ENCODE data around the gene TSPAN9.

The TSPAN9 gene

GRCh38 chr12:3097186-3097804 lies 20.1 kb downstream of the TSPAN9 start:
- Histone ChIP-seq H2AFZ (ENCODE audit: low read depth, low read length, severe bottlenecking) (peak overlapping the region; percentile 53), H3K9me3 (ENCODE audit: insufficient read depth, low read length) (no peaks in the 10 kb centered on the region), H4K20me1 (ENCODE audit: low read depth, low read length) (no peaks in the 10 kb centered on the region), H3K27me3 (ENCODE audit: low read length) (no peaks in the 10 kb centered on the region), H3K79me2 (ENCODE audit: insufficient read depth, low read length) (no peaks in the 10 kb centered on the region), H3K4me3 (ENCODE audit: insufficient read depth, low read length, poor library complexity, severe bottlenecking) (no peak overlapping the region), H3K4me2 (ENCODE audit: low read depth, low read length, poor library complexity, severe bottlenecking) (no peak overlapping the region), H3K36me3 (ENCODE audit: low read length) (no peaks in the 10 kb centered on the region), H3K27ac (ENCODE audit: low read depth, low read length) (no peak overlapping the region), H3K9ac (ENCODE audit: low read length) (no peak overlapping the region), H3K9me2 (replicated peaks; ENCODE audit: insufficient read depth, low read length) (no peaks in the 10 kb centered on the region), H3F3A (ENCODE audit: insufficient read depth) (no peaks in the 10 kb centered on the region)
- TF ChIP-seq CTCF (IDR thresholded peaks at IDR 0.05; ENCODE audit: insufficient read depth, low read length, poor library complexity, severe bottlenecking), result no peak
- no peak for TF ChIP-seq EZH2phosphoT487 (conservative IDR thresholded peaks at IDR 0.05; ENCODE audit: low read length)

GRCh38 chr12:3097836-3098235 lies 20.7 kb downstream of the TSPAN9 start:
- no peak overlapping the region for H3K4me3 ChIP-seq (ENCODE audit: insufficient read depth, low read length, poor library complexity, severe bottlenecking)
- H3K9ac ChIP-seq (ENCODE audit: low read length), result no peak overlapping the region
- H3K9me3 ChIP-seq (ENCODE audit: insufficient read depth, low read length), result no peaks in the 10 kb centered on the region
- H3K27ac ChIP-seq (ENCODE audit: low read depth, low read length), result no peak overlapping the region
- H3K79me2 ChIP-seq (ENCODE audit: insufficient read depth, low read length), result no peaks in the 10 kb centered on the region
- no peak overlapping the region for H2AFZ ChIP-seq (ENCODE audit: low read depth, low read length, severe bottlenecking)
- no peak for TF ChIP-seq CTCF (IDR thresholded peaks at IDR 0.05; ENCODE audit: insufficient read depth, low read length, poor library complexity, severe bottlenecking)
- TF ChIP-seq EZH2phosphoT487 (conservative IDR thresholded peaks at IDR 0.05; ENCODE audit: low read length), result no peak
- no peaks in the 10 kb centered on the region for H3K27me3 ChIP-seq (ENCODE audit: low read length)
- H3F3A ChIP-seq (ENCODE audit: insufficient read depth), result no peaks in the 10 kb centered on the region
- no peak overlapping the region for H3K4me2 ChIP-seq (ENCODE audit: low read depth, low read length, poor library complexity, severe bottlenecking)
- H3K9me2 ChIP-seq (replicated peaks; ENCODE audit: insufficient read depth, low read length), result no peaks in the 10 kb centered on the region
- no peaks in the 10 kb centered on the region for H3K36me3 ChIP-seq (ENCODE audit: low read length)
- H4K20me1 ChIP-seq (ENCODE audit: low read depth, low read length), result no peaks in the 10 kb centered on the region

GRCh38 chr12:3098436-3098835 lies 21.3 kb downstream of the TSPAN9 start:
- Histone ChIP-seq H3K27ac (ENCODE audit: low read depth, low read length) (no peak overlapping the region), H3F3A (ENCODE audit: insufficient read depth) (no peaks in the 10 kb centered on the region)
- TF ChIP-seq CTCF (IDR thresholded peaks at IDR 0.05; ENCODE audit: insufficient read depth, low read length, poor library complexity, severe bottlenecking) (no peak), EZH2phosphoT487 (conservative IDR thresholded peaks at IDR 0.05; ENCODE audit: low read length) (no peak)

More at GRCh38 chr12:3098436-3098835, 21.3 kb downstream of the TSPAN9 start:
- no peaks in the 10 kb centered on the region for H4K20me1 ChIP-seq (ENCODE audit: low read depth, low read length)
- H3K9ac ChIP-seq (ENCODE audit: low read length), result no peak overlapping the region
- no peak overlapping the region for H3K4me2 ChIP-seq (ENCODE audit: low read depth, low read length, poor library complexity, severe bottlenecking)
- H3K9me3 ChIP-seq (ENCODE audit: insufficient read depth, low read length), result no peaks in the 10 kb centered on the region
- H3K36me3 ChIP-seq (ENCODE audit: low read length), result no peaks in the 10 kb centered on the region
- H3K27me3 ChIP-seq (ENCODE audit: low read length), result no peaks in the 10 kb centered on the region
- no peaks in the 10 kb centered on the region for H3K79me2 ChIP-seq (ENCODE audit: insufficient read depth, low read length)
- no peak overlapping the region for H2AFZ ChIP-seq (ENCODE audit: low read depth, low read length, severe bottlenecking)
- H3K9me2 ChIP-seq (replicated peaks; ENCODE audit: insufficient read depth, low read length), result no peaks in the 10 kb centered on the region
- H3K4me3 ChIP-seq (ENCODE audit: insufficient read depth, low read length, poor library complexity, severe bottlenecking), result no peak overlapping the region

Measured in SU-DHL-6 (cell line).